CD14-positive monocyte (primary cell): ENCODE measurements around the gene SPEM2. TPM values are rescaled to one million over a fixed set of nuclear protein-coding genes. Genes with fewer than 3 reads are reported as not detected.
"Not testable (repeated sequence)": the region's sequence is repeated elsewhere in the genome, so short reads cannot be mapped to it uniquely, and the experiment has no call there.

Experiments used
- DNase-seq, 3 donors: peaks; one replicate each; pipeline ENCODE4 v3.0.0-alpha.2; 2011 to 2022
- H2AFZ ChIP-seq: 2 replicates; pipeline ENCODE4 v1.6.0; 2012; ENCODE audit warnings: mild to moderate bottlenecking, low read depth, low read length, inconsistent platforms; ENCODE audit not compliant: insufficient read depth, poor library complexity, severe bottlenecking
- H3K27ac ChIP-seq, 2 donors: 1 replicate in 1 of 2; 2 replicates in 1 of 2; pipeline ENCODE4 v1.5.1; 2012 to 2013; ENCODE audit warnings: low read length in 2 of 2, control low read depth in 1 of 2, inconsistent platforms in 1 of 2, low read depth in 1 of 2, mild to moderate bottlenecking in 1 of 2
- H3K27me3 ChIP-seq, 2 donors: one replicate each; pipeline versions ENCODE4 v1.6.0 to v1.6.1; 2011 to 2013; ENCODE audit warnings: low read length in 2 of 2; ENCODE audit not compliant: control insufficient read depth in 2 of 2, insufficient read depth in 2 of 2
- H3K36me3 ChIP-seq, 2 donors: replicated peaks in 1 of 2; 1 replicate in 1 of 2; 2 replicates in 1 of 2; pipeline versions ENCODE4 v1.5.1 to v1.6.1; 2012 to 2013; ENCODE audit warnings: low read length in 2 of 2, control low read depth in 1 of 2, inconsistent platforms in 1 of 2, mild to moderate bottlenecking in 1 of 2; ENCODE audit not compliant: insufficient read depth in 2 of 2, control insufficient read depth in 1 of 2
- H3K4me1 ChIP-seq, 2 donors: 1 replicate in 1 of 2; 2 replicates in 1 of 2; pipeline versions ENCODE4 v1.5.1 to v1.6.1; 2012 to 2013; ENCODE audit warnings: low read length in 2 of 2, control low read depth in 1 of 2, inconsistent platforms in 1 of 2, mild to moderate bottlenecking in 1 of 2, moderate library complexity in 1 of 2; ENCODE audit not compliant: insufficient read depth in 2 of 2, control insufficient read depth in 1 of 2
- H3K4me2 ChIP-seq: replicated peaks from 2 replicates; pipeline ENCODE3; 2012; ENCODE audit warnings: low read length, moderate library complexity, mild to moderate bottlenecking; ENCODE audit not compliant: poor library complexity, severe bottlenecking; ENCODE audit errors: extremely low read depth
- H3K4me3 ChIP-seq, 3 experiments: fragments of 200-600 bp in 1 of 3; sonication (generic) in 1 of 3; replicated peaks in 1 of 3; 1 replicate in 2 of 3; 2 replicates in 1 of 3; pipeline ENCODE4 v1.5.1; 2011 to 2013; ENCODE audit warnings: low read length in 3 of 3, mild to moderate bottlenecking in 3 of 3, control low read depth in 2 of 3, low read depth in 2 of 3, inconsistent platforms in 1 of 3, moderate library complexity in 1 of 3
- H3K79me2 ChIP-seq: 2 replicates; pipeline ENCODE4 v1.6.0; 2012; ENCODE audit warnings: mild to moderate bottlenecking, control low read depth, inconsistent platforms, low read length, moderate library complexity; ENCODE audit not compliant: insufficient read depth
- H3K9ac ChIP-seq: 2 replicates; pipeline ENCODE4 v1.6.0; 2017; ENCODE audit warnings: low read length, mild to moderate bottlenecking; ENCODE audit not compliant: insufficient read depth, poor library complexity, severe bottlenecking
- H3K9me3 ChIP-seq, 2 donors: replicated peaks in 1 of 2; 1 replicate in 1 of 2; 2 replicates in 1 of 2; pipeline versions ENCODE4 v1.5.1 to v1.6.1; 2012 to 2013; ENCODE audit warnings: low read length in 2 of 2, control low read depth in 1 of 2; ENCODE audit not compliant: control insufficient read depth in 1 of 2, insufficient read depth in 1 of 2
- H4K20me1 ChIP-seq: 2 replicates; pipeline ENCODE4 v1.6.0; 2012; ENCODE audit warnings: mild to moderate bottlenecking, low read length, control low read depth, moderate library complexity; ENCODE audit not compliant: insufficient read depth
- H3K27ac Mint-ChIP-seq, 7 donors: one replicate each; pipeline ENCODE4 v1.8.0; 2020; ENCODE audit warnings: mild to moderate bottlenecking in 7 of 7, mixed read lengths in 7 of 7, moderate library complexity in 6 of 7, inconsistent platforms in 2 of 7
- H3K27me3 Mint-ChIP-seq, 3 donors: one replicate each; pipeline ENCODE4 v1.8.0; 2021 to 2022; ENCODE audit warnings: low read depth in 3 of 3, mild to moderate bottlenecking in 3 of 3, mixed read lengths in 3 of 3, moderate library complexity in 3 of 3, inconsistent platforms in 1 of 3
- H3K36me3 Mint-ChIP-seq, 2 donors: one replicate each; pipeline ENCODE4 v1.8.0; 2020; ENCODE audit warnings: mixed read lengths in 2 of 2, inconsistent platforms in 1 of 2, mild to moderate bottlenecking in 1 of 2
- H3K4me1 Mint-ChIP-seq: one replicate; pipeline ENCODE4 v1.8.0; 2020; ENCODE audit warnings: mild to moderate bottlenecking, mixed read lengths
- H3K4me3 Mint-ChIP-seq, 2 donors: one replicate each; pipeline ENCODE4 v1.8.0; 2020; ENCODE audit warnings: mild to moderate bottlenecking in 2 of 2, mixed read lengths in 2 of 2, moderate library complexity in 1 of 2
- H3K9me3 Mint-ChIP-seq, 7 donors: one replicate each; pipeline ENCODE4 v1.8.0; 2020 to 2022; ENCODE audit warnings: mixed read lengths in 7 of 7, mild to moderate bottlenecking in 6 of 7, moderate library complexity in 6 of 7, inconsistent platforms in 2 of 7
- WGBS: methylation state at CpG from one replicate; pipeline ENCODE4 v1.1.5; 2013; ENCODE audit warnings: missing lambda C conversion rate; ENCODE audit not compliant: insufficient coverage; 5-methylcytosine and 5-hydroxymethylcytosine counted together
- intact Hi-C, 2 donors: fragments of 100-400 bp; cut with micrococcal nuclease; formaldehyde crosslinking; loops; one replicate each; pipeline versions ENCODE4 v1.15.0 to v1.15.1; 2023
- polyA plus RNA-seq, 3 donors: library from polyadenylated mRNA; depleted of rRNA in 1 of 3; unstranded in 2 of 3; stranded (reverse) in 1 of 3; fragments of 300-500 nt in 2 of 3; fragments of >200 nt in 1 of 3; fragmentation: Illumina TruSeq in 2 of 3; gene quantifications; 1 replicate in 2 of 3; 2 replicates in 1 of 3; pipeline ENCODE4 v1.2.3, GENCODE V29; 2012 to 2021
- TF ChIP-seq, protein P1 (sequence below): fragments of 200-600 bp; IDR thresholded peaks from one replicate; pipeline ENCODE4 v1.8.0; 2022; ENCODE audit warnings: antibody characterized with exemption, mild to moderate bottlenecking

Gene SPEM2
- polyA plus RNA-seq, 3 donors: not detected

DNA sequence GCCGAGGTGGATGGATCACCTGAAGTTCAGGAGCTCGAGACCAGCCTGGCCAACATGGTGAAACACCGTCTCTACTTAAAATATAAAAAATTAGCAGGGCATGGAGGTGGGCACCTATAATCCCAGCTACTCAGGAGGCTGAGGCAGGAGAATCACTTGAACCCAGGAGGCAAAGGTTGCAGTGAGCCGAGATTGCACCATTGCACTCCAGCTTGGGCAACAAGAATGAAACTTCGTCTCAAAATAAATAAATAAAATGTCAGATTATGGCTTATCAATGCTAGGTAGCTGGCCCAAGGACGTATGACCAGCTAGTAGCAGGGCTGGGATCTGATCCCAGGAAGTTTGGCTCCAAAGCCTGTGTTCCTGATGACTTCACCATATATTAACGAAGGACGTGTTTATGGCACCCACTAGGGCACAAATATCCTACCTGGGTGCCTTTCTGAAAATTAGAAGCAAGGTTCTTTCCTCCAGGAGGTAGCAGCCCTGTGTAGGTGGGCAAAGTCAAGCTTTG, 45.1 kb downstream of the SPEM2 start:
- not testable (repeated sequence) for H3K4me3 Mint-ChIP-seq

GRCh38 chr17:7471729-7472128, 46.3 kb downstream of the SPEM2 start:
- Histone ChIP-seq H3K9me3 (no peaks in the 10 kb centered on the region), H3K4me3 (no peak overlapping the region), H3K4me1 (peaks cover 36 to 43% of the 10 kb centered on the region in 2 donors), H3K9ac (no peak overlapping the region), H3K36me3 (peaks cover 0 to 7% of the 10 kb centered on the region in 2 donors), H3K27me3 (no peaks in the 10 kb centered on the region), H3K27ac (no peak overlapping the region), H2AFZ (no peak overlapping the region), H3K79me2 (peaks cover 63% of the 10 kb centered on the region), H3K4me2 (no peak overlapping the region), H4K20me1 (peaks cover 5% of the 10 kb centered on the region)
- 71% methylated on average over 2 of the region's 2 CpGs for WGBS
- no peak overlapping the region for H3K27ac Mint-ChIP-seq
- no peak for DNase-seq
- H3K36me3 Mint-ChIP-seq: peaks cover 12 to 13% of the 10 kb centered on the region in 2 donors
- intact Hi-C loops: no loop called here
- TF ChIP-seq, protein P1, sequence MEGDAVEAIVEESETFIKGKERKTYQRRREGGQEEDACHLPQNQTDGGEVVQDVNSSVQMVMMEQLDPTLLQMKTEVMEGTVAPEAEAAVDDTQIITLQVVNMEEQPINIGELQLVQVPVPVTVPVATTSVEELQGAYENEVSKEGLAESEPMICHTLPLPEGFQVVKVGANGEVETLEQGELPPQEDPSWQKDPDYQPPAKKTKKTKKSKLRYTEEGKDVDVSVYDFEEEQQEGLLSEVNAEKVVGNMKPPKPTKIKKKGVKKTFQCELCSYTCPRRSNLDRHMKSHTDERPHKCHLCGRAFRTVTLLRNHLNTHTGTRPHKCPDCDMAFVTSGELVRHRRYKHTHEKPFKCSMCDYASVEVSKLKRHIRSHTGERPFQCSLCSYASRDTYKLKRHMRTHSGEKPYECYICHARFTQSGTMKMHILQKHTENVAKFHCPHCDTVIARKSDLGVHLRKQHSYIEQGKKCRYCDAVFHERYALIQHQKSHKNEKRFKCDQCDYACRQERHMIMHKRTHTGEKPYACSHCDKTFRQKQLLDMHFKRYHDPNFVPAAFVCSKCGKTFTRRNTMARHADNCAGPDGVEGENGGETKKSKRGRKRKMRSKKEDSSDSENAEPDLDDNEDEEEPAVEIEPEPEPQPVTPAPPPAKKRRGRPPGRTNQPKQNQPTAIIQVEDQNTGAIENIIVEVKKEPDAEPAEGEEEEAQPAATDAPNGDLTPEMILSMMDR: no peak
- peaks cover 43% of the 10 kb centered on the region for H3K4me1 Mint-ChIP-seq
- H3K27me3 Mint-ChIP-seq: no peaks in the 10 kb centered on the region
- no peak overlapping the region for H3K4me3 Mint-ChIP-seq
- no peaks in the 10 kb centered on the region for H3K9me3 Mint-ChIP-seq

More for the DNA sequence above, 45.1 kb downstream of the SPEM2 start:
- Histone ChIP-seq H3K79me2 (peaks cover 50% of the 10 kb centered on the region), H3K4me1 (peaks cover 31 to 42% of the 10 kb centered on the region in 2 donors)
- H3K27ac ChIP-seq, H3K36me3 ChIP-seq, intact Hi-C loops, H3K9me3 Mint-ChIP-seq, DNase-seq, H3K27ac Mint-ChIP-seq, H3K9me3 ChIP-seq, H2AFZ ChIP-seq, H3K9ac ChIP-seq, H3K4me3 ChIP-seq, H4K20me1 ChIP-seq, H3K4me2 ChIP-seq, H3K27me3 ChIP-seq, H3K27me3 Mint-ChIP-seq: not testable (repeated sequence)
- peaks cover 9 to 19% of the 10 kb centered on the region in 2 donors for H3K36me3 Mint-ChIP-seq
- WGBS: 100% methylated on average over 1 of the region's 8 CpGs
- peaks cover 38% of the 10 kb centered on the region for H3K4me1 Mint-ChIP-seq

DNA sequence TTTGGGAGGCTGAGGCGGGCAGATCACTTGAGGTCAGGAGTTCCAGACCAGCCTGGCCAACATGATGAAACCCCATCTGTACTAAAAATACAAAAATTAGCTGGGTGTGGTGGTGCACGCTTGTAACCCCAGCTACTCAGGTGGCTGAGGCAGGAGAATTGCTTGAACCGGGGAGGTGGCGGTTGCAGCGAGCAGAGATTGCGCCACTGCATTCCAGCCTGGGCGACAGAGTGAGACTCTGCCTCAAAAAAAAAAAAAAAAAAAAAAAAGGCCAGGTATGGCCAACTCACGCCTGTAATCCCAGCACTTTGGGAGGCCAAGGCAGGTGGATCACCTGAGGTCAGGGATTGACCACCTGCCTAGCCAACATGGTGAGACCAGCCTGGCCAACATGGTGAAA, 49.4 kb downstream of the SPEM2 start:
- DNase-seq, H3K4me2 ChIP-seq, H3K9me3 ChIP-seq, H2AFZ ChIP-seq, H3K9me3 Mint-ChIP-seq, H3K27me3 Mint-ChIP-seq, intact Hi-C loops, H3K4me3 ChIP-seq, H3K27me3 ChIP-seq, H3K9ac ChIP-seq, H4K20me1 ChIP-seq, H3K36me3 ChIP-seq, H3K27ac ChIP-seq, H3K4me3 Mint-ChIP-seq, H3K36me3 Mint-ChIP-seq: not testable (repeated sequence)
- 17% methylated on average over 5 of the region's 8 CpGs for WGBS
- Histone ChIP-seq H3K4me1 (peaks cover 43 to 56% of the 10 kb centered on the region in 2 donors), H3K79me2 (peaks cover 73% of the 10 kb centered on the region)
- peak overlapping the region in 4 of 7 donors; percentile 45 to 88 (median 59) for H3K27ac Mint-ChIP-seq
- peaks cover 52% of the 10 kb centered on the region for H3K4me1 Mint-ChIP-seq
